HG03469 (cell line): ENCODE measurements around the gene OGFR.

Source experiments
- ATAC-seq: cut with Tn5 transposase; IDR thresholded peaks from one replicate; pipeline ENCODE4 v1.9.1; 2021; ENCODE audit warnings: mild to moderate bottlenecking, moderate library complexity, moderate number of reproducible peaks; ENCODE audit not compliant: unreplicated experiment

The OGFR gene

GRCh38 chr20:62780204-62780603 lies 24.4 kb upstream of the OGFR start:
- no peak for ATAC-seq

- no peak for ATAC-seq
Observed at GRCh38 chr20:62780696-62781095, 23.9 kb upstream of the OGFR start.

GRCh38 chr20:62782149-62782892 lies 22.3 kb upstream of the OGFR start:
- no peak for ATAC-seq

GRCh38 chr20:62782893-62783278 lies 21.7 kb upstream of the OGFR start:
- no peak for ATAC-seq

GRCh38 chr20:62784497-62784896 lies 20.1 kb upstream of the OGFR start:
- ATAC-seq, result no peak

GRCh38 chr20:62785393-62785792 lies 19.2 kb upstream of the OGFR start:
- no peak for ATAC-seq

- ATAC-seq, result no peak
Observed at GRCh38 chr20:62786157-62786556, 18.5 kb upstream of the OGFR start.

- no peak for ATAC-seq
Observed at GRCh38 chr20:62787321-62787720, 17.3 kb upstream of the OGFR start.

- ATAC-seq, result no peak
Observed at GRCh38 chr20:62787866-62788265, 16.8 kb upstream of the OGFR start.

GRCh38 chr20:62788607-62789006 lies 16.0 kb upstream of the OGFR start:
- ATAC-seq, result no peak

- no peak for ATAC-seq
Observed at GRCh38 chr20:62790075-62790474, 14.6 kb upstream of the OGFR start.

- no peak for ATAC-seq
Observed at GRCh38 chr20:62791301-62792181, 13.1 kb upstream of the OGFR start.

GRCh38 chr20:62792182-62792939 lies 12.3 kb upstream of the OGFR start:
- ATAC-seq, result no peak

- no peak for ATAC-seq
Observed at GRCh38 chr20:62792940-62793756, 11.5 kb upstream of the OGFR start.

- no peak for ATAC-seq
Observed at GRCh38 chr20:62793757-62794006, 11.0 kb upstream of the OGFR start.

- ATAC-seq, result peak; percentile 32
Observed at GRCh38 chr20:62794007-62794724, 10.5 kb upstream of the OGFR start.

- ATAC-seq, result no peak
Observed at GRCh38 chr20:62795023-62795761, 9.4 kb upstream of the OGFR start.

GRCh38 chr20:62796699-62797491 lies 7.7 kb upstream of the OGFR start:
- ATAC-seq, result no peak
